GM23338 (cell line): Measurements from ENCODE around the gene CASP2. TPM values are rescaled to one million over a fixed set of nuclear protein-coding genes. Genes with fewer than 3 reads are reported as not detected.

Source experiments
- ATAC-seq: fragments of 200-7000 bp; cut with Tn5 transposase; 3 replicates; pipeline ENCODE4 v1.9.1; 2020
- DNase-seq: peaks from one replicate; pipeline ENCODE4 v3.0.0-alpha.2; 2015; ENCODE audit warnings: low spot score
- H2AFZ ChIP-seq: fragments of 200-600 bp; sonication (generic); 2 replicates; pipeline ENCODE4 v1.8.0; 2016; ENCODE audit warnings: antibody characterized with exemption, mild to moderate bottlenecking, moderate library complexity
- H3F3A ChIP-seq: fragments of 200-600 bp; sonication (generic); replicated peaks from 2 replicates; pipeline ENCODE4 v1.8.0; 2017; ENCODE audit warnings: antibody characterized with exemption, mixed run types, low read depth
- H3K27ac ChIP-seq: fragments of 200-600 bp; sonication (generic); 2 replicates; pipeline ENCODE4 v1.6.1; 2016; ENCODE audit warnings: low read depth
- H3K27me3 ChIP-seq: fragments of 200-600 bp; sonication (generic); 2 replicates; pipeline ENCODE4 v1.8.0; 2016; ENCODE audit warnings: mild to moderate bottlenecking, mixed run types, moderate library complexity; ENCODE audit not compliant: insufficient read depth
- H3K36me3 ChIP-seq: fragments of 200-600 bp; sonication (generic); 2 replicates; pipeline ENCODE4 v1.8.0; 2016; ENCODE audit warnings: mild to moderate bottlenecking; ENCODE audit not compliant: insufficient read depth
- H3K4me1 ChIP-seq: fragments of 200-600 bp; sonication (generic); 2 replicates; pipeline ENCODE4 v1.8.0; 2016; ENCODE audit warnings: mild to moderate bottlenecking, moderate library complexity; ENCODE audit not compliant: insufficient read depth
- H3K4me2 ChIP-seq: fragments of 200-600 bp; sonication (generic); 2 replicates; pipeline ENCODE4 v1.7.1; 2017; ENCODE audit warnings: mixed run types
- H3K4me3 ChIP-seq: fragments of 200-600 bp; sonication (generic); 2 replicates; pipeline ENCODE4 v1.6.1; 2016; ENCODE audit warnings: mixed run types
- H3K79me2 ChIP-seq: fragments of 200-600 bp; sonication (generic); replicated peaks from 2 replicates; pipeline ENCODE4 v1.8.0; 2017; ENCODE audit warnings: mild to moderate bottlenecking; ENCODE audit not compliant: insufficient read depth
- H3K9me2 ChIP-seq: fragments of 200-600 bp; sonication (generic); 2 replicates; pipeline ENCODE4 v1.8.0; 2017; ENCODE audit not compliant: insufficient read depth
- H4K20me1 ChIP-seq: fragments of 200-600 bp; sonication (generic); replicated peaks from 2 replicates; pipeline ENCODE4 v1.8.0; 2017; ENCODE audit warnings: mild to moderate bottlenecking; ENCODE audit not compliant: insufficient read depth
- H3K27ac Mint-ChIP-seq: 2 replicates; pipeline ENCODE4 v1.8.0; 2020; ENCODE audit warnings: inconsistent platforms, mild to moderate bottlenecking, moderate library complexity, mixed read lengths
- H3K27me3 Mint-ChIP-seq: 3 replicates; pipeline ENCODE4 v1.8.0; 2022; ENCODE audit warnings: low read depth, mild to moderate bottlenecking, moderate library complexity, mixed read lengths, inconsistent platforms; ENCODE audit not compliant: insufficient read depth, poor library complexity
- H3K36me3 Mint-ChIP-seq: 3 replicates; pipeline ENCODE4 v1.8.0; 2021; ENCODE audit warnings: low read depth, mild to moderate bottlenecking, inconsistent platforms, moderate library complexity, mixed read lengths
- H3K4me1 Mint-ChIP-seq: 3 replicates; pipeline ENCODE4 v1.8.0; 2020; ENCODE audit warnings: mild to moderate bottlenecking, inconsistent platforms, mixed read lengths
- H3K4me3 Mint-ChIP-seq: 3 replicates; pipeline ENCODE4 v1.8.0; 2021; ENCODE audit warnings: moderate library complexity, mild to moderate bottlenecking, inconsistent platforms, mixed read lengths
- H3K9me3 Mint-ChIP-seq: 3 replicates; pipeline ENCODE4 v1.8.0; 2020; ENCODE audit warnings: moderate library complexity, mild to moderate bottlenecking, inconsistent platforms, mixed read lengths
- CREB1 ChIP-seq: fragments of 250-450 bp; sonication (Bioruptor Pico); IDR thresholded peaks from 2 replicates; pipeline ENCODE4 v1.5.0; 2020; ENCODE audit warnings: low read depth, mild to moderate bottlenecking, moderate library complexity
- CTCF ChIP-seq, 2 experiments: fragments of 200-600 bp in 1 of 2; sonication (generic) in 1 of 2; conservative IDR thresholded peaks; 2 replicates each; pipeline versions ENCODE4 v1.5.1 to v1.6.1; 2016 to 2017; ENCODE audit warnings: antibody characterized with exemption in 2 of 2, low read depth in 2 of 2, mild to moderate bottlenecking in 2 of 2, moderate library complexity in 1 of 2
- EZH2 ChIP-seq: fragments of 200-600 bp; sonication (generic); IDR thresholded peaks from one replicate; pipeline ENCODE4 v1.8.0; 2017; ENCODE audit warnings: antibody characterized with exemption, mild to moderate bottlenecking, low read depth; ENCODE audit not compliant: unreplicated experiment
- EZH2phosphoT487 ChIP-seq: fragments of 200-600 bp; sonication (generic); IDR thresholded peaks from one replicate; pipeline ENCODE4 v1.8.1; 2018; ENCODE audit warnings: antibody characterized with exemption; ENCODE audit not compliant: unreplicated experiment
- JUNB ChIP-seq: IDR thresholded peaks from one replicate; pipeline ENCODE4 v1.6.1; 2016; ENCODE audit warnings: antibody characterized with exemption; ENCODE audit not compliant: unreplicated experiment
- POLR2AphosphoS5 ChIP-seq: IDR thresholded peaks from 2 replicates; pipeline ENCODE4 v1.6.1; 2016; ENCODE audit warnings: antibody characterized with exemption, low read depth
- REST ChIP-seq: IDR thresholded peaks from one replicate; pipeline ENCODE4 v1.6.1; 2018; ENCODE audit warnings: antibody characterized with exemption; ENCODE audit not compliant: unreplicated experiment
- STAT1 ChIP-seq: IDR thresholded peaks from one replicate; pipeline ENCODE4 v1.6.1; 2016; ENCODE audit warnings: antibody characterized with exemption; ENCODE audit not compliant: unreplicated experiment
- ZNF114 ChIP-seq: fragments of 250-450 bp; sonication (Bioruptor Pico); IDR thresholded peaks from 2 replicates; pipeline ENCODE4 v1.5.0; 2020; ENCODE audit warnings: mild to moderate bottlenecking, moderate library complexity
- ZNF331 ChIP-seq: fragments of 250-450 bp; sonication (Bioruptor Pico); IDR thresholded peaks from 2 replicates; pipeline ENCODE4 v1.5.0; 2020; ENCODE audit warnings: low read depth, mild to moderate bottlenecking, moderate library complexity
- polyA plus RNA-seq: library from polyadenylated mRNA; unstranded; fragments of >200 nt; fragmentation: Nextera tagmentation; extraction: Ambion mirVana; gene quantifications from 2 replicates; pipeline ENCODE4 v1.2.1, GENCODE V29; 2016
- total RNA-seq: library from RNA; depleted of rRNA; stranded (reverse); fragments of >200 nt; shearing (Covaris generic); gene quantifications from 2 replicates; pipeline ENCODE4 v1.2.3, GENCODE V29; 2014

The CASP2 gene
- total and polyA plus RNA-seq, 2 experiments from 2014 or later = 17.7 to 21.8 TPM

GRCh38 chr7:143282124-143282523, 6.0 kb upstream of the CASP2 start (continued):
- TF ChIP-seq CTCF (conservative IDR thresholded peaks at IDR 0.05; ENCODE audit: low read depth in 2 of 2) = no peak
- TF ChIP-seq EZH2phosphoT487 = no peak
- no peak for TF ChIP-seq STAT1
- no peak for TF ChIP-seq ZNF331 (CRISPR knock-in tag)
- no peak for TF ChIP-seq REST
- TF ChIP-seq JUNB = no peak

- Histone ChIP-seq H3K36me3 (no peaks in the 10 kb centered on the region), H4K20me1 (no peaks in the 10 kb centered on the region), H3K79me2 (no peaks in the 10 kb centered on the region), H3K27ac (no peak overlapping the region), H3F3A (peaks cover 13% of the 10 kb centered on the region; the same call in 1 of the 2 replicates), H3K9me2 (peaks cover 6% of the 10 kb centered on the region; the same call in 1 of the 2 replicates), H3K4me2 (no peak overlapping the region; the same call in 1 of the 2 replicates), H3K4me1 (peaks cover 31% of the 10 kb centered on the region), H3K27me3 (peaks cover 24% of the 10 kb centered on the region), H2AFZ (0 out of 2 replicates have a peak overlapping the region, but pooled peaks have one; percentile 5), H3K4me3 (no peak overlapping the region)
- H3K4me3 Mint-ChIP-seq = 0 out of 3 replicates have a peak overlapping the region, but pooled peaks have one; percentile 2
- ATAC-seq (peak; percentile 12), DNase-seq (peak; percentile 54)
- H3K27ac Mint-ChIP-seq = no peak overlapping the region
- peaks cover 19% of the 10 kb centered on the region for H3K36me3 Mint-ChIP-seq
- H3K27me3 Mint-ChIP-seq = peaks cover 41% of the 10 kb centered on the region
- H3K9me3 Mint-ChIP-seq = peaks cover 18% of the 10 kb centered on the region
- peaks cover 35% of the 10 kb centered on the region for H3K4me1 Mint-ChIP-seq
- TF ChIP-seq JUNB (no peak), EZH2 (no peak), CREB1 (CRISPR knock-in tag) (no peak), ZNF331 (CRISPR knock-in tag) (no peak), ZNF114 (CRISPR knock-in tag) (no peak), REST (no peak), POLR2AphosphoS5 (no peak)
Observed at GRCh38 chr7:143283381-143283780, 4.8 kb upstream of the CASP2 start.
